ENCODE data around the gene MMP20. TPM values are rescaled to one million over a fixed set of nuclear protein-coding genes. Genes with fewer than 3 reads are reported as not detected.

The MMP20 gene
- total and polyA plus RNA-seq, 2 donors (not counting 3 experiments of a cell fraction or from before 2014, with no cell fraction given) = not detected

DNA sequence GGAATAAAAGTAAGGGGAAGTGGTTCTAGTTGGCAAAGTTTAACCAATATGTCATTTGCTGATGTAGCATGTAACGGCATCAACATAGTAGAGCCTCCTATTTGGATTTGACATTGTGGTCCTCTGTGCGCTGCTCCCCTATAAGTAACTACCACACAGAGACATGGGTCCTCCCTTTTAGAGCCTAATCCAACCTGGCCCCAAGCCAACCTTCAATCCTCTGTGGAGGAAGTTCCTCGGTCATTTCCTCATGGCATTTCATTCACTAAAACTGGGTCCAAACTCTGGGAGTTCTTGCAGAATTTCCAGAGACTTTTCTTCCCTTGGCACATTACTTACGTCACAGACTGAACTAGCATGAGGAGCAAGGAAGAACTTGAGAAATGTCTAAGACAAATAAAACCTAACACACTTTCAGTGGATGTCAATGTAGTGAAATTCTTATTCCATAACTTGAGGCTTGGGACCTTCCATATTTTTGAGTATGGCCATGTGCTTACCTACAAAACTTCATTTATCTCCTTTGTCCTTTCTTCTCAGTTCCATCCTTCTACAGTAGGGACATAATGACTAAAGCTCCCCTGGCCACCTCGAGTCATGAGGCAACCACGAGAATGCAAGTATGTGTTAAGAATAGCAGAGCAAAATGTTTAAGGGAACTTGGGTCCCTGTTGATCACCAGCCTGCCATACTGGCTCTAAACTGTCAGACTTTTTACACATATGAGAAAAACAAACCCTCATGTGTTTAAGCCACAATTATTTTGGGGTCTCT is 34.7 kb downstream of the MMP20 start:
- Histone ChIP-seq H3K4me1 (ENCODE audit: control insufficient read depth, extremely low read depth, insufficient read depth, low read length) (no peaks in the 10 kb centered on the region), H4K20me1 (replicated peaks; ENCODE audit: control insufficient read depth, extremely low read depth, insufficient read depth, low read length) (no peaks in the 10 kb centered on the region), H3K4me3 (replicated peaks in 1 of 3; ENCODE audit: insufficient read depth in 1 of 3, low read depth in 1 of 3, low read length in 3 of 3) (no peak overlapping the region), H3K36me3 (ENCODE audit: control insufficient read depth in 2 of 2, extremely low read depth in 1 of 2, insufficient read depth in 2 of 2, low read length in 2 of 2) (no peaks in the 10 kb centered on the region), H2AFZ (ENCODE audit: low read depth, low read length) (no peak overlapping the region), H3K9me1 (replicated peaks; ENCODE audit: control insufficient read depth, extremely low read depth, insufficient read depth, low read length) (no peaks in the 10 kb centered on the region), H3K27me3 (ENCODE audit: control insufficient read depth in 2 of 2, insufficient read depth in 2 of 2, low read length in 2 of 2) (no peaks in the 10 kb centered on the region), H3K9ac (replicated peaks; ENCODE audit: extremely low read depth, insufficient read depth, low read length) (no peak overlapping the region), H3K9me3 (replicated peaks; ENCODE audit: control insufficient read depth, insufficient read depth, low read length) (no peaks in the 10 kb centered on the region), H3K27ac (ENCODE audit: insufficient read depth, low read depth, low read length) (no peak overlapping the region), H3K79me2 (ENCODE audit: control insufficient read depth, insufficient read depth, low read length) (no peaks in the 10 kb centered on the region), H3K4me2 (ENCODE audit: insufficient read depth, low read length) (no peak overlapping the region)
- DNase-seq (ENCODE audit: low read depth, low spot score) = no peak
- no peak for FAIRE-seq
- CTCF ChIA-PET = interaction anchor here (0.5 to 4.8 kb wide), 2 partner anchors 14 to 76 kb away, joined by 3 to 70 read pairs; no protein-coding TSS in a partner anchor
- no peak for TF ChIP-seq FOS (IDR thresholded peaks at IDR 0.05; ENCODE audit: borderline replicate concordance, insufficient read depth, low read length)
- TF ChIP-seq POLR2AphosphoS5 (IDR thresholded peaks at IDR 0.05; ENCODE audit: insufficient read depth, low read depth, low read length) = no peak
- TF ChIP-seq POLR2A (IDR thresholded peaks at IDR 0.05; ENCODE audit: low read depth, low read length) = no peak
- TF ChIP-seq MYC (IDR thresholded peaks at IDR 0.05; ENCODE audit: low read depth, low read length) = no peak
- TF ChIP-seq EZH2 (IDR thresholded peaks at IDR 0.05; ENCODE audit: borderline replicate concordance, low read depth, low read length, severe bottlenecking) = no peak
- TF ChIP-seq, protein P1, sequence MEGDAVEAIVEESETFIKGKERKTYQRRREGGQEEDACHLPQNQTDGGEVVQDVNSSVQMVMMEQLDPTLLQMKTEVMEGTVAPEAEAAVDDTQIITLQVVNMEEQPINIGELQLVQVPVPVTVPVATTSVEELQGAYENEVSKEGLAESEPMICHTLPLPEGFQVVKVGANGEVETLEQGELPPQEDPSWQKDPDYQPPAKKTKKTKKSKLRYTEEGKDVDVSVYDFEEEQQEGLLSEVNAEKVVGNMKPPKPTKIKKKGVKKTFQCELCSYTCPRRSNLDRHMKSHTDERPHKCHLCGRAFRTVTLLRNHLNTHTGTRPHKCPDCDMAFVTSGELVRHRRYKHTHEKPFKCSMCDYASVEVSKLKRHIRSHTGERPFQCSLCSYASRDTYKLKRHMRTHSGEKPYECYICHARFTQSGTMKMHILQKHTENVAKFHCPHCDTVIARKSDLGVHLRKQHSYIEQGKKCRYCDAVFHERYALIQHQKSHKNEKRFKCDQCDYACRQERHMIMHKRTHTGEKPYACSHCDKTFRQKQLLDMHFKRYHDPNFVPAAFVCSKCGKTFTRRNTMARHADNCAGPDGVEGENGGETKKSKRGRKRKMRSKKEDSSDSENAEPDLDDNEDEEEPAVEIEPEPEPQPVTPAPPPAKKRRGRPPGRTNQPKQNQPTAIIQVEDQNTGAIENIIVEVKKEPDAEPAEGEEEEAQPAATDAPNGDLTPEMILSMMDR (IDR thresholded peaks at IDR 0.05; ENCODE audit: extremely low read depth in 1 of 2, insufficient read depth in 1 of 2, low read depth in 1 of 2, low read length in 2 of 2) = no peak
- dilution Hi-C loops (cut with MboI; ENCODE audit: extremely low pct_ligation_motif_present, low sequenced_read_pairs) (no loop called here), intact Hi-C loops (cut with micrococcal nuclease) (no loop called here)
- no TSS peak for BruUV-seq (replicated peaks)
- POLR2A ChIA-PET = no interaction called here

Data from endothelial cell of umbilical vein (primary cell).